Epithelial cell of proximal tubule (primary cell): ENCODE measurements around the gene HEMK1. TPM values are rescaled to one million over a fixed set of nuclear protein-coding genes. Genes with fewer than 3 reads are reported as not detected.

Experiments used
- DNase-seq: peaks from one replicate; pipeline ENCODE4 v3.0.0-alpha.2; 2011; ENCODE audit warnings: low read depth
- H3K4me3 ChIP-seq: 2 replicates; pipeline ENCODE4 v1.5.1; 2011; ENCODE audit warnings: low read depth, mild to moderate bottlenecking, low read length
- CTCF ChIP-seq: conservative IDR thresholded peaks from 2 replicates; pipeline ENCODE4 v1.5.1; 2012; ENCODE audit warnings: low read depth, mild to moderate bottlenecking, low read length
- total RNA-seq: library from RNA; depleted of rRNA; stranded (reverse); fragments of >200 nt; gene quantifications from 2 replicates; pipeline ENCODE4 v1.2.3, GENCODE V29; 2015

The HEMK1 gene
- total RNA-seq, 1 donor from 2014 or later, result 13.7 TPM

DNA sequence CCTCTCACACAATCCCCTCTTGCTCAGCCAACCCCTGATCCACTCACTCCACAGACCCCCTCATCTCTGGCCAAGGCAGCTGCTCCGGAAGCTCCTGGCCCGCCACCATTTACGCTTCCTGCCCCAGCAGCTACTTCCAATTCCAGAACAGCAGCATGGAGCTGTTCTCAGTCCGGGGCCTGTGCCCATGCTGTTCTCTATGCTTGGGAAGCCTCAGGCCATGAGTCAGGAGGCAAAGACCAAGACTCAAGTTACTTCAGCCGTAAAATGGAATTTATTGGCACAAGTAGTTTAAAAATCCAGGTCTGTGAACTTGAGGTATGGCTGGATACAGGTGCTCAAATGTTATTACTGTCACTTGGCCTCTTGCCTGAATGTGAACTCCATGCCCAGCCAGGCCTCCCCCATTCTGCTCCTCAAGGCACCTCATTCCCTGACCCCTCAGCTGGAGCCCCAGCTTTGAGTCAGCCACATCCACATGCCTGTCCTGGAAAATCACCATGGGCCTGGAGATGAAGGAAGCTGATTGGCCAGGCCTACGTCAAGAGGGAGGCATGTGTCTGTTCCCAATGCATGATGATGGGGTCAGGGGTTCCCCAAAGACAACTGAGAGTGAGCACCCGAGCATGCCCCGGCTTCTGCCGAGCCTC lies 34.5 kb upstream of the HEMK1 start:
- peak; percentile 70 for DNase-seq
- no peak for TF ChIP-seq CTCF
- no peak overlapping the region for H3K4me3 ChIP-seq

DNA sequence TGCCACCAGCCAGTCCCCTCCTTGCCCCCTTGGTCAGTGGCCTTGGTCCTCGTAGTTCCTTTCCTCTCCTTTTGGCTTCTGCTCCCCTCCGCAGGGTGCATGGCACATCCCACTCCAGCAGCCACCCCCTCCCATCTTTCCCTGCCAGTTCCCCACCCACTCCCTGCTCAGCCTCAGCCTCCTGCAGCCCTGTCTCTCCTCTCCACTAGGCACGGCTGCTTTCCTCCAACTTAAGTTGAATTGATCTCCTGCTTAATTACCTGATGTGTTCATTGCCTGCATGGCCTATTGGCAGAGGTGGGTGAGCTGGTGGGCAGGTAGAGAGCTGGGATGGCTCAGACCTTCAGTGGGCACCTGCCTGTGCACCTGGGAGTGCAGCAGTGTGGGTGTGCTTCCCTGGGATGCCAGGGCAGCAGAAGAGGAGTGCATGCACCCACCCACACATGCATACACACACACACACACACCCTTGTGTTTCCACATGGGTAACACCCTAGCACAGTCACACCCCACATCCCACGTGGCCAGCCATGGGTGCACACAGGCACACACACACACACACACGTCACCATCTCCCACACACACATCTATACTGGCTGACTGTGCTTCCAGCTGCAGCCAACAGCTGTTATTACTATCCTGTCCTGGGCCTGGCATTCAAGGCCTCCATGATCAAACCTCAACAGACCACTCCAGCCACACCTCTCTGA lies 32.7 kb upstream of the HEMK1 start:
- no peak for TF ChIP-seq CTCF
- no peak overlapping the region for H3K4me3 ChIP-seq
- DNase-seq, result no peak

GRCh38 chr3:50537421-50538129 lies 31.7 kb upstream of the HEMK1 start:
- H3K4me3 ChIP-seq, result no peak overlapping the region
- no peak for TF ChIP-seq CTCF
- DNase-seq, result no peak

DNA sequence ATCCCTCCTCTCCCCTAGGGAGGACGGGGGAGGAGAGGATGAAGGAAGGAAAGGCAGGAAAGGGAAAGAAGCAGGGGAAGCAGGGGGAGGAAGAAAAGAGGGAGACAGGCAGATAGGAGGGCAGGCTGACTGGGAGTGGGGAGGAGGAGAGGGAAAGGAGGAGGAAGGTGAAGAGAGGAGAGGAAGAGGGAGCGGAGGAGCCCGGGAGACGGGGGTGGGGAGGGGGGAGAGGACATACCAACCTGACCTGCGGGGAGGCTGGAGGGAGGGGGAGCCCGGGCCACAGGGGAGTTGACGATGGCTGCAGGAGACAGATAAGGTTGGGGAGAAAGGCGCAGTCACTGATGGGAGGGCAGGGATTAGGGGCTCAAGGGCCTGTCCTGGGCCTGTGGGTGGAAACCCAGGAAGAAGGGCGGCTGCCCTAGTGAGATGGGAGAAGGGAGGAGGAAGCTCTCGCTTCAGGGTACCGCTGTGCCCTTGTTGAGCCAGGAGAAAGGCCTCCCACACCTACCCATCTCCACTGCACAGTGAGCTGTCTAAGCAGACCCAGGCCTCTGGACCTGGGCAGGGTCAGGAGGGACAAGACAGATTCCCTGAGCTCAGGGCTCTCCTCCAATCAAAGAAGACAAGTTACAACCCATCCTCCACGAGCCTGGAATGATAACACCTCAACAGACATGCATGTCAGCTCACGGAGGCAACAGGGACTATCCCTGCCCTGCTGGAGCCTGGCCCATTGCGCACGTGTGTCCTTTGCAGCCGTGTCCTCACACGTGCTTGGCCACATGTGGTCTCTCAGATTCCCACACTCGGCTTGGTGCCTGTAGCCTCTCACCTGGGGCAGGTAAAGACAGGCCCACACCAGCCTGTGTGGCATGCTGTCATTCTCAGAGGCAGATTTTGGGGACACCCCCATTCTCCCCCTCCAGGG lies 29.7 kb upstream of the HEMK1 start:
- H3K4me3 ChIP-seq, result no peak overlapping the region
- no peak for TF ChIP-seq CTCF
- DNase-seq, result no peak

DNA sequence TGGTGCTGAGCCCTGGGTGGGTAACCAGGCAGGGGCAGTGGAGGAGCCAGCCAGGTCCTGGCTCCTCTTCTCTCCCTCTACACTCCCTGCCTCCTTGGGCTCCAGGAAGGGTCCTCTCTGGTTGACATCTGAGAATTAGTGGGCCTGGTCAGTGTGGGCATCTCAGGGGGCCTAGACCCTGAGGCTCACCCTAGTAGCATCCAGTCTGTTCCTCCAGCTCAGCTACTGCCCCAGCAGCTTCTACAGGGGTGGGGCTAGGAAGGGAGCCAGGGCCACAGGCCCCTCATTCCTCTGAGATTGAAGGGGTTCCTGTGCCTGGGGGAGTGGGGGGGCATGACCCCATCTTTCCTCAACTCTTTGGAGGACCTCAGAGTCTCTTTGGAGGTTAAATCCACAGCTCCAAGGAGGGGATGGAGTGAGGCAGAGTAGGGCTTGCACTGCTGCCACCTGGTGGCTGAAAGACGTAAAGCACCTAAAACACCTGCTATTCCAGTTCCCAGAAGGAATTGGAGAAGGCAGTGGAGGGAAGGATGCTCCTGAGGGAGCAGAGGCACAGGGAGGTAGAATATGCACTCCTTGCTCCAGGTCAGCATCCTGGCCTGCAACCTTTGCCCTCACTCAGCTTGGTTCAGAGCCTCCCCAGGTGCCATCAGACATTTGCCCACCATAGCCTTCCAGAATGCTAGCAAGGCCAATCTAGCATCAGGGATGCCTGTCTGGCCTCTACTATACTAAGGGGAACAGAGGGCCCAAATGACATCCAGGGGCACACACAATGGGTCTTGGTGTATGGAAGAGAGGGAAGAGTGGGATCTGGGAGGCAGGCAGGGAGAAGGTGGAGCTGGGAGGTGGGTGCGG lies 26.9 kb upstream of the HEMK1 start:
- TF ChIP-seq CTCF, result peak; percentile 94
- no peak for DNase-seq
- H3K4me3 ChIP-seq, result no peak overlapping the region

- DNase-seq, result no peak
- TF ChIP-seq CTCF, result no peak
- no peak overlapping the region for H3K4me3 ChIP-seq
Observed at GRCh38 chr3:50545781-50546180, 23.5 kb upstream of the HEMK1 start.
